ENCODE data around the gene MAFF.
"Not testable (repeated sequence)": the region's sequence is repeated elsewhere in the genome, so short reads cannot be mapped to it uniquely, and the experiment has no call there.

The MAFF gene

GRCh38 chr22:38228326-38228872 is 26.6 kb downstream of the MAFF start:
- no peak for DNase-seq

- DNase-seq: peak; percentile 33
Measured at GRCh38 chr22:38228873-38229740, 27.3 kb downstream of the MAFF start.

GRCh38 chr22:38230108-38230825 is 28.5 kb downstream of the MAFF start:
- peak; percentile 58 for DNase-seq

GRCh38 chr22:38230916-38231315 is 29.1 kb downstream of the MAFF start:
- DNase-seq: no peak

- DNase-seq: no peak
Measured at GRCh38 chr22:38232196-38232595, 30.4 kb downstream of the MAFF start.

GRCh38 chr22:38233427-38233826 is 31.6 kb downstream of the MAFF start:
- no peak for DNase-seq

- not testable (repeated sequence) for DNase-seq
Measured at GRCh38 chr22:38233856-38234255, 32.1 kb downstream of the MAFF start.

- DNase-seq: no peak
Measured at GRCh38 chr22:38235240-38235850, 33.6 kb downstream of the MAFF start.

GRCh38 chr22:38236786-38237185 is 35.0 kb downstream of the MAFF start:
- no peak for DNase-seq

- no peak for DNase-seq
Measured at GRCh38 chr22:38238519-38239071, 36.8 kb downstream of the MAFF start.

- DNase-seq: no peak
Measured at GRCh38 chr22:38239101-38239761, 37.4 kb downstream of the MAFF start.

GRCh38 chr22:38240734-38241252 is 39.0 kb downstream of the MAFF start:
- no peak for DNase-seq

GRCh38 chr22:38243007-38243765 is 41.4 kb downstream of the MAFF start:
- DNase-seq: no peak

- DNase-seq: no peak
Measured at GRCh38 chr22:38244106-38244505, 42.3 kb downstream of the MAFF start.

- DNase-seq: no peak
Measured at GRCh38 chr22:38246046-38246658, 44.4 kb downstream of the MAFF start.

- no peak for DNase-seq
Measured at GRCh38 chr22:38246692-38247091, 44.9 kb downstream of the MAFF start.

GRCh38 chr22:38247713-38248112 is 45.9 kb downstream of the MAFF start:
- no peak for DNase-seq

GRCh38 chr22:38248280-38248679 is 46.5 kb downstream of the MAFF start:
- DNase-seq: no peak

- no peak for DNase-seq
Measured at GRCh38 chr22:38249301-38249700, 47.5 kb downstream of the MAFF start.

- DNase-seq: no peak
Measured at GRCh38 chr22:38249803-38250642, 48.2 kb downstream of the MAFF start.

Data from CD4-positive, alpha-beta T cell treated with Interleukin-6 for 4 hours (primary cell).